ENCODE data around the gene ATP6V1C2.
"Not testable (repeated sequence)": the region's sequence is repeated elsewhere in the genome, so short reads cannot be mapped to it uniquely, and the experiment has no call there.

- TF ChIP-seq MIER1 (IDR thresholded peaks at IDR 0.05; ENCODE audit: low read depth); PPARD (CRISPR knock-in tag; IDR thresholded peaks at IDR 0.05); CTCF (IDR thresholded peaks at IDR 0.05 in 2 of 3, conservative IDR thresholded peaks at IDR 0.05 in 1 of 3; ENCODE audit: insufficient read depth in 2 of 3, low read depth in 1 of 3, low read length in 3 of 3); ZNF609 (CRISPR knock-in tag; IDR thresholded peaks at IDR 0.05; ENCODE audit: borderline replicate concordance): not testable (repeated sequence)
Observed at GRCh38 chr2:10818305-10818704, 96.9 kb downstream of the ATP6V1C2 start.

Measured in K562 (cell line).